ENCODE measurements around the gene GPRC5B.

The GPRC5B gene

GRCh38 chr16:19872179-19872863, 12.3 kb downstream of the GPRC5B start:
- DNase-seq (ENCODE audit: low read depth in 2 of 2): no peak

- no peak for DNase-seq (ENCODE audit: low read depth in 2 of 2)
These were observed 12.9 kb downstream of the GPRC5B start for GRCh38 chr16:19871721-19872120.

- DNase-seq (ENCODE audit: low read depth in 2 of 2): no peak
These were observed 16.2 kb downstream of the GPRC5B start for GRCh38 chr16:19868421-19868820.

GRCh38 chr16:19864566-19864965, 20.1 kb downstream of the GPRC5B start:
- DNase-seq (ENCODE audit: low read depth in 2 of 2): no peak

GRCh38 chr16:19863990-19864389, 20.7 kb downstream of the GPRC5B start:
- DNase-seq (ENCODE audit: low read depth in 2 of 2): no peak

GRCh38 chr16:19861811-19862327, 22.8 kb downstream of the GPRC5B start:
- DNase-seq (ENCODE audit: low read depth in 2 of 2): no peak

- no peak for DNase-seq (ENCODE audit: low read depth in 2 of 2)
These were observed 23.5 kb downstream of the GPRC5B start for GRCh38 chr16:19861133-19861532.

- DNase-seq (ENCODE audit: low read depth in 2 of 2): no peak
These were observed 24.2 kb downstream of the GPRC5B start for GRCh38 chr16:19860166-19861041.

GRCh38 chr16:19859603-19860002, 25.0 kb downstream of the GPRC5B start:
- DNase-seq (ENCODE audit: low read depth in 2 of 2): no peak

GRCh38 chr16:19859166-19859565, 25.5 kb downstream of the GPRC5B start:
- no peak for DNase-seq (ENCODE audit: low read depth in 2 of 2)

GRCh38 chr16:19858340-19859018, 26.2 kb downstream of the GPRC5B start:
- DNase-seq (ENCODE audit: low read depth in 2 of 2): no peak

GRCh38 chr16:19857593-19858339, 26.9 kb downstream of the GPRC5B start:
- no peak for DNase-seq (ENCODE audit: low read depth in 2 of 2)

- DNase-seq (ENCODE audit: low read depth in 2 of 2): no peak
These were observed 28.5 kb downstream of the GPRC5B start for GRCh38 chr16:19856120-19856519.

- DNase-seq (ENCODE audit: low read depth in 2 of 2): no peak
These were observed 30.1 kb downstream of the GPRC5B start for GRCh38 chr16:19854543-19854876.

GRCh38 chr16:19853742-19854542, 30.7 kb downstream of the GPRC5B start:
- DNase-seq (ENCODE audit: low read depth in 2 of 2): no peak

- no peak for DNase-seq (ENCODE audit: low read depth in 2 of 2)
These were observed 31.4 kb downstream of the GPRC5B start for GRCh38 chr16:19853132-19853741.

GRCh38 chr16:19851476-19851875, 33.2 kb downstream of the GPRC5B start:
- no peak for DNase-seq (ENCODE audit: low read depth in 2 of 2)

GRCh38 chr16:19850131-19850817, 34.4 kb downstream of the GPRC5B start:
- no peak for DNase-seq (ENCODE audit: low read depth in 2 of 2)

- DNase-seq (ENCODE audit: low read depth in 2 of 2): no peak
These were observed 35.9 kb downstream of the GPRC5B start for GRCh38 chr16:19848756-19849155.

GRCh38 chr16:19846436-19846835, 38.2 kb downstream of the GPRC5B start:
- no peak for DNase-seq (ENCODE audit: low read depth in 2 of 2)

Measured in stimulated activated CD4-positive, alpha-beta T cell treated with anti-CD3 and anti-CD28 coated beads, Interleukin-1b, Interleukin-23, amount 100 ng/mL, for 4 hours (primary cell).